Anterior cingulate cortex (tissue), 58 donors: Measurements from ENCODE around the gene OXCT2.
"Not testable (repeated sequence)": the region's sequence is repeated elsewhere in the genome, so short reads cannot be mapped to it uniquely, and the experiment has no call there.

Experiments used
- DNase-seq, 58 donors: peaks; one replicate each; lab custom pipeline; 2025; lab: John Stamatoyannopoulos, UW

The OXCT2 gene

GRCh38 chr1:39771022-39771532, at the start of gene OXCT2:
TSS of gene OXCT2 (minus strand) at chr1:39771348. CDS start at chr1:39771255, 93 bp downstream.
- not testable (repeated sequence) for DNase-seq

- DNase-seq, result no peak
Observed at GRCh38 chr1:39819091-39819812, 48.1 kb upstream of the OXCT2 start.

GRCh38 chr1:39818482-39818881, 47.3 kb upstream of the OXCT2 start:
- no peak for DNase-seq

- peak in 8 of 58 donors; percentile 2 to 15 (median 6) for DNase-seq
Observed at GRCh38 chr1:39817091-39817932, 46.2 kb upstream of the OXCT2 start.

GRCh38 chr1:39816415-39817090, 45.4 kb upstream of the OXCT2 start:
- peak in 51 of 58 donors; percentile 2 to 79 (median 38) for DNase-seq

- no peak for DNase-seq
Observed at GRCh38 chr1:39812913-39813312, 41.8 kb upstream of the OXCT2 start.

- DNase-seq, result no peak
Observed at GRCh38 chr1:39808784-39809517, 37.8 kb upstream of the OXCT2 start.

- no peak for DNase-seq
Observed at GRCh38 chr1:39805385-39805784, 34.2 kb upstream of the OXCT2 start.

GRCh38 chr1:39802496-39803260, 31.5 kb upstream of the OXCT2 start:
- DNase-seq, result no peak

- DNase-seq, result no peak
Observed at GRCh38 chr1:39800471-39800835, 29.3 kb upstream of the OXCT2 start.

GRCh38 chr1:39799770-39800470, 28.8 kb upstream of the OXCT2 start:
- peak in 52 of 58 donors; percentile 2 to 76 (median 48) for DNase-seq

- DNase-seq, result peak in 37 of 58 donors; percentile 6 to 76 (median 37)
Observed at GRCh38 chr1:39798859-39799769, 28.0 kb upstream of the OXCT2 start.

- no peak for DNase-seq
Observed at GRCh38 chr1:39795651-39796050, 24.5 kb upstream of the OXCT2 start.

GRCh38 chr1:39791838-39792237, 20.7 kb upstream of the OXCT2 start:
- no peak for DNase-seq

- DNase-seq, result no peak
Observed at GRCh38 chr1:39789571-39790110, 18.5 kb upstream of the OXCT2 start.

GRCh38 chr1:39788758-39789570, 17.8 kb upstream of the OXCT2 start, which contains the start of gene BMP8B:
TSS of gene BMP8B (minus strand) at chr1:39788865. CDS start at chr1:39788485, 380 bp downstream.
- peak in 37 of 58 donors; percentile 2 to 65 (median 40) for DNase-seq
